Measurements from ENCODE around the gene ARRB1.

GRCh38 chr11:75223954-75224643, 127.4 kb downstream of the ARRB1 start:
- TF ChIP-seq CTCF (IDR thresholded peaks at IDR 0.05): no peak
- TF ChIP-seq POLR2A (IDR thresholded peaks at IDR 0.05): no peak
